MG63 (cell line): ENCODE data around the gene SEZ6L. TPM values are rescaled to one million over a fixed set of nuclear protein-coding genes. Genes with fewer than 3 reads are reported as not detected.

Experiments used
- DNase-seq: peaks from one replicate; pipeline ENCODE4 v3.0.0-alpha.2; 2020
- H3K27me3 ChIP-seq: fragments of 250-450 bp; sonication (Bioruptor Pico); 2 replicates; pipeline ENCODE4 v1.5.1; 2020; ENCODE audit warnings: mild to moderate bottlenecking, moderate library complexity
- H3K36me3 ChIP-seq: fragments of 250-450 bp; sonication (Bioruptor Pico); 2 replicates; pipeline ENCODE4 v1.5.1; 2020; ENCODE audit warnings: mild to moderate bottlenecking, moderate library complexity
- H3K4me3 ChIP-seq: fragments of 250-450 bp; sonication (Bioruptor Pico); 2 replicates; pipeline ENCODE4 v1.5.1; 2020; ENCODE audit warnings: mild to moderate bottlenecking, moderate library complexity
- H3K9me3 ChIP-seq: fragments of 250-450 bp; sonication (Bioruptor Pico); 2 replicates; pipeline ENCODE4 v1.5.1; 2020; ENCODE audit warnings: mild to moderate bottlenecking, moderate library complexity
- total RNA-seq: library from RNA; depleted of rRNA; stranded (reverse); fragments of >200 nt; shearing (Covaris generic); gene quantifications from 2 replicates; pipeline ENCODE4 v1.2.3, GENCODE V29; 2014; ENCODE audit warnings: low replicate concordance; rRNA removed

SEZ6L gene
- total RNA-seq = not detected in 2 replicates

DNA sequence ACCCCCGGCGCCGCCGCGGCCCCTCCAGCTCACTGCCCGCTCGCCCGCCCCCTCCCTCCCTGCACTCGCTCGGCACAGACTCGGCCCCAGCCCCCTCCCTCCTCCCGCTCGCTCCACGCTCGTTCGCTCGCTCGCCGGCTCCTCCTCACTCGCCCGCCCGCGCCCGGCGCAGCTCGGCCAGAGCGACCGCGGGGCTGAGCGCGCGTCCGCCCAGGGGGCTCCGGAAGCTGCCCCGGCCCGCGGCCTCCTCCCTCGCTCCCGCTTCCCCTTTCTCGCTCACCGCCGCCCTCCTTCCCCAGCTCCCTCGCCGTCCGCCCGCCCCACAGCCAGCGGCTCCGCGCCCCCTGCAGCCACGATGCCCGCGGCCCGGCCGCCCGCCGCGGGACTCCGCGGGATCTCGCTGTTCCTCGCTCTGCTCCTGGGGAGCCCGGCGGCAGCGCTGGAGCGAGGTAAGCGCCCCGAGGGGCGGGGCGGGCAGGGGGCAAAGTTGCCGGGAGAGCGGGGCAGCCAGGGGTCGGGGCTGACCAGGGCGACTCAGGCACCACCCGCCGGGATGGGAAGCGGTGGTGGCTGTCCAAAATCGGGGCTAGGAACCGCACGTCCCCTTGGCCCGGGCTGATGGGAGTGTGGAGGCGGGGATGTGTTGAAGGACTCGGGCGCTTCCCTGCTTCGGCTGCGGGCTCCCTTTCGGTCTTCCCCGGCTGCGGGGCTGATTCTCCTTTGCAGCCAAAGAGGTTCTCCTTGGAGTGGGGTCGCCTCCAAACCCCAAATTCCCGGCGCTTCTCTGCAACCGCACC, at the start of gene SEZ6L:
Gene SEZ6L, plus strand, starts transcription at position 148 of the 797 bp plus-strand sequence. Its CDS starts 208 bp downstream, at position 356.
- H3K36me3 ChIP-seq = no peaks in the 10 kb centered on the region
- H3K27me3 ChIP-seq = peaks cover 27% of the 10 kb centered on the region
- no peak for DNase-seq
- H3K4me3 ChIP-seq = no peak within 1 kb of the TSS
- H3K9me3 ChIP-seq = no peaks in the 10 kb centered on the region

DNA sequence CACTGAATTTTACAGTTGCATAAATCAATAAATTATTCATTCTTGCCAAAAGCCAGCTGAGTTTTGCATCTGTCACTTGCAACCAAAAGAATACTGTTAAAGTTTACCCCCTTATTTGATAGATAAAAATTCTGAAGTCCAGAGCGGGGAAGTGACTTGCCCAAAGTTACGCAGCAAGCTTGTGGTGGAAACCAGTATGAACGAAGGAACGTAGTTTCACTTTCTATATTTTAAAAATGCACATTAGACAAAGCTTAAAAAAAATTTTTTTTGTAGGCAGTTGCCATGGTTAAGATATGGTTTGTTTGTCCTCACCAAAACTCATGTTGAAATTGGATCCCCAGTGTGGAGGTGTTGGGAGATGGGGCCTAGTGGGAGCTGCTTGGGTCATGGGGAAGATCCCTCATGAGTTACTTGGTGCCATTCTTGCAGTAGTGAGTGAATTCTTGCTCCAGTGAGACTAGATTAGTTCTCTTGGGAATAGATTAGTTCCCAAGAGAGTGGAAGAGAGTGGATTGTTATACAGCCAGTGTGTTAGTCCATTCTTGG, 46.3 kb upstream of the SEZ6L start:
- H3K36me3 ChIP-seq = no peaks in the 10 kb centered on the region
- no peak for DNase-seq
- no peak overlapping the region for H3K4me3 ChIP-seq
- H3K27me3 ChIP-seq = peaks cover 18% of the 10 kb centered on the region
- H3K9me3 ChIP-seq = no peaks in the 10 kb centered on the region

DNA sequence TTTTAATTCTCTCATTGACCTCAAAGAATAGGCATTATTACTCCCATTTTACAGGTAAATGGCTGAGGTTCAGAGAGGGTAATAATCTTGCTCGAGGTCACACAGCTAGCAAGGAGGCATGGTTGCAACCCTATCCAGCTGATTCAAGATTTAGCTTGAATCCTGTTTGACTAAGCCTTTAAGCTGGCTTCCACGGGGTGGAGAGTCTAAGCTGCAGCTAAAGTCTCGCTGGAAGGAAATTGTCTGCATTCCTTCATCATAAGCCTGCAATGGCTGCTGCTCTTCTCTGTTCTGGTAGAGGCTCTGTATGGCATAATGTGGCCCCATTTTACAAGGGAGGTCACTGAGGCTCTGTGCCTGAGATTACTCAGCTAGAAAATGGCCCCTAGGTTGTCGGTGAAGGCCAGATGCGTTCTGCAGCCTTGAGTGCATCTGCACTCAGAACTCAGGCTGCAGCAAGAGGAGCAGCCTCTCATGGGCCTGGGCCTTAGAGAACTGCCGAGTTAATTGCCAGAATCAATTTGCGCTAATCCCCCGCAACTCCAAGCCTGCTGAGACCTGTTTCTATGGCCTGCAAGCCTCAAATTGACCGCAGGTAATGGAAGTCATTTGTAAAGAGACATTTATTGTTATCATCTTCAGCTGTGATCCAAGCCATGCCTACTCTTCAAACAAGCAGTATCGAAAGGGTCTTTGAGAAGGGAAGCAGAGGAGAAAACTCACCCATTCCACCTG, 44.1 kb upstream of the SEZ6L start:
- Histone ChIP-seq H3K36me3 (no peaks in the 10 kb centered on the region), H3K9me3 (no peaks in the 10 kb centered on the region), H3K4me3 (no peak overlapping the region), H3K27me3 (peaks cover 7% of the 10 kb centered on the region)
- no peak for DNase-seq

DNA sequence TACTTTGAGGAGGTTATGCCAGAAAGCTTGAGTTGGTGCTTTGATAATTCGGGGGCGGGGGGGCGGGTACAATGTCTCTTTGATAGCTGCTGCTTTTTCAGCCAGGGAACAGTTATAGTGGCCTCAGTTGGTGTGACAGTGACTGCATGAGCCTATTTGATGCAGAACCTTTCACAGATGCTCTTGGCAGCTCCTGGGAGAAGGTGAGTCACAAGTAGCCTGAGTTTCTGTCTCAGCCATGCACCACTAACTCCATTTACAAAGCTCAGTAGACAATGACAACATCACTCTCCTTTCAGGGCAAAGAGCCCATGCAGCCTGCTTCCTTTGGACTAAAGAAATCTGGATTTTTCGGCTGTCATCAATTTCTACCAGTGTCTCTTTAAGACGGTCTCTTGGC, 42.1 kb upstream of the SEZ6L start:
- Histone ChIP-seq H3K36me3 (no peaks in the 10 kb centered on the region), H3K27me3 (peaks cover 3% of the 10 kb centered on the region; the same call in 1 of the 2 replicates), H3K4me3 (no peak overlapping the region), H3K9me3 (no peaks in the 10 kb centered on the region)
- no peak for DNase-seq

DNA sequence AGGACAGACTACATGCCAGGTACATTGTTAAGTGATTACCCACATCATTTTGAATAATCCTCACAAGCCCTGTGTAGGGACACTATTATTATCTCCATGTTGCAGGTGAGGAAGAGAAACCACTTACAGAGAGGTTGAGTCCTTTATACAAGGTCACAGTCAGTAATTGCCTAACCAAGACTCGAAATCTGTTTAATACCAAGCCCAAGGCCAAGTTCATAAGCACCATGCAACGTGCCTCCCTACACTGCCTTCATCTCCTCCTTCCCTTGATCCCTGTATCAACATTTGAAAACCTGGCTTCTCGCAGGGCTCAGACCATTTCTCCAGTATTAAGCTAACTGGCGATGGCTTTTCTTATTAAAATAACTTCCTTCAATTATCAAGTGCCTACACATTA, 41.7 kb upstream of the SEZ6L start:
- no peaks in the 10 kb centered on the region for H3K36me3 ChIP-seq
- no peak for DNase-seq
- H3K9me3 ChIP-seq = no peaks in the 10 kb centered on the region
- H3K4me3 ChIP-seq = no peak overlapping the region
- H3K27me3 ChIP-seq = peaks cover 5% of the 10 kb centered on the region

DNA sequence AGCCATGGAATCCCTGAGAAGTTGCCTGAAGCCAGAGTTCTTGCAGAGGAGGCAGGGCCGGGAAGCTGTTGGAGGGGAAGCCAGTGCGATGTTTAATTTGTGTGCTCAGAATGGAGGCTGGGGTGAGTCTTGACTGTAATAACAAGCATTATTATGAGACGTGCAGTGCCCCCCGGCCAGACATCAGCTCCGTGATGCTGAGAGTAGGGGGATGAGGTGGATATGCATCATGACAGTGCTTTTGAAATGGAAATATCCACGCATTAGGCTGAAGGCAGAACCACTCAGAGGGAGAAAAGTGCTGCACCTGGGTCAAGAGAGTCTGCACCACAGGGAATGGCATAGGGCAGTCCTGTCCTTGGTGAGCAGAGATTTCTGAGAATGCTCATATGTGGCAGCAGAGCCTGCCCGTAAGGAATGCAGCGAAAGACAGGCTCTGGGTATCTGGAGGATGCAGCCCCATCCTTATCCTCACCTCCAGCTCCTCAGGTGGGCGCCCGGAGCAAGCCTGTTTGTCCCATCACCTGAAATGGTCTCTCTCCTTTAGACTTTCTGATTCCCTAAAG, 37.6 kb upstream of the SEZ6L start:
- H3K27me3 ChIP-seq = peaks cover 5% of the 10 kb centered on the region
- H3K36me3 ChIP-seq = no peaks in the 10 kb centered on the region
- no peak for DNase-seq
- H3K9me3 ChIP-seq = no peaks in the 10 kb centered on the region
- no peak overlapping the region for H3K4me3 ChIP-seq

DNA sequence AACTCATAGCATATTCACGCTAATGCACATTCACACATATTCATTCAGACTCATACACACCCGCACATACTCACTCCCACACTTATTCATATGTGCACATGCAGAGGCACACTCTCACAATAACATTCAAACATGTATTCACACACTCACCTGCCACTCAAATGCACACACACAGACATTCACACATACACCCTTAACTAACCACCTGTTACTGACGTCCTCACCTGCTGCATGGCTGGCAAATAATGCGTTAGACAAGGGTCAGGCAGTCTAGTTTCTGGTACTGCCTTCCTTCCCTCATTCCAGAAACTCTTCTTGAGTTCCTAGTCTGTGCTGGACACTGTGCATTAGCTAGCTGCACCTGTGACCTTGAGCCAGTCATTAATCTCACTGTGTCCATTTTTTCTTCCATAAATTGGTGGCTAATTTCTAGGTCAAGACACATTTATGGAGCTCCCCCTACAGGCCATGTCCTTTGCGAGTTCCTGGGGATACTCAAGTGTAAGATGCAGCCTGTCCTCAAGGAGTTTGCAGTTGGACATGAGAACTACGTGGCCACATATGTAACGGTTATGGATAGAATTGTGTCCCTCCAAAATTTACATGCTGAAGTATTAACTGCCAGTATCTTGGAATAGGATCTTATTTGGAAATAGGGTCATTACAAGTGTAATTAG, 34.5 kb upstream of the SEZ6L start:
- DNase-seq = no peak
- Histone ChIP-seq H3K27me3 (peaks cover 8% of the 10 kb centered on the region), H3K4me3 (no peak overlapping the region), H3K9me3 (no peaks in the 10 kb centered on the region), H3K36me3 (no peaks in the 10 kb centered on the region)

DNA sequence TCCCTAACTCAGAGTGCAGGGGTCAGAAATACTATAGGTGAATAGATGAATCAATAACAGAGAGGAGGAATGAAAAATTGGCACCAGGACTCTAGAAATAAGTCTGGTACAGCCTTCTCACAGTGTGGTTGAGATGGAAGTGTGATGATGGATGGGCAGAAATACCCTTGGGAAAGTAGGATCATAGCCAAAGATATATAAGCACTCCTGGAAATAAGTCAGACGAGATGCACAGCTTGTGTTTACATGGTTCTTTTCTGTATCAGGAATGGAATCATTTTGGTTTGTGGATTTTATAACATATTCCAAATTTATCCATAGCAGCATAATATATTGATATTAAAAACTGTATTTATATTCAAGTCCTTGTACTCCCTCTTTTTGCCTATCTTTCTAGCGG, 33.5 kb upstream of the SEZ6L start:
- Histone ChIP-seq H3K4me3 (no peak overlapping the region), H3K9me3 (no peaks in the 10 kb centered on the region), H3K36me3 (no peaks in the 10 kb centered on the region), H3K27me3 (peaks cover 8% of the 10 kb centered on the region)
- no peak for DNase-seq

DNA sequence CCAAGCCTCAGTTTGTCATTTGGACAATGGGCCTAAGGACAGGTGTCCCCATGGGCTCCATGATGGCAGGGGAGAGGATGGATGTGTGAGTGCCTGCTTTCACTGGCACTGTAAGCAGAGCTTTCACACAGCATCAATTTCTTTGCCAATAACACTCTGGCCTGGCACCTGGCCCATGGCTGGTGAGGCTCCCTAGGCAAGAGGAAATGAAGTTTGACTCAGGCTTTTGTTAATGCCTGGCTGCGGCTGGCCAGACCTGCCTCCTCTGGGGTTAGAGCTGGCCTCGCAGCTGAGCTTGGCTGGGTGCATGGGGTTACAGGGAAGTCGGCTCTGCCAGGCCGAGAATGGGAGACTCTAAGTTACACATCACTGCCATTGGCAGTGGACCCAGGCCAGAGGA, 30.0 kb upstream of the SEZ6L start:
- DNase-seq = peak; percentile 81
- H3K36me3 ChIP-seq = no peaks in the 10 kb centered on the region
- H3K4me3 ChIP-seq = no peak overlapping the region
- no peaks in the 10 kb centered on the region for H3K9me3 ChIP-seq
- H3K27me3 ChIP-seq = peaks cover 6% of the 10 kb centered on the region; the same call in 1 of the 2 replicates

DNA sequence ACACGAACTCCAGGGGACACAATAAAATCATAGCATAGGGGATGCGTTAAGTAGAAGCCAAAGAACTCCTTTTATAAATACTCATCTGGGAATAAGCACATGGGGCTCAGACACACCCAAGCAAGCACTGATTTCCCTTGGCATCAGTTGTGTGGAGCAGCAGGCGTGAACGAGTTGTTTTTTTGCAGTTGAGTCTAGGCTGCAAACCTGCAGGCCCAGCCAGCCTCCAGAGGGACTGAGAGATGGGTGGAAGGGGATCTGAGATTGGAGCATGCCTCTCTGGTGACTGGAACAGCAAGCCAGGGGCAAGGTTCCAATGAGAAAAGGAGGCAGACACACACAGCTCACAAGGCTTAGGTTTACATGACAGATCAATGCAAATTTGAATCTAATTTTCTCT, 27.4 kb upstream of the SEZ6L start:
- Histone ChIP-seq H3K4me3 (no peak overlapping the region), H3K9me3 (no peaks in the 10 kb centered on the region), H3K27me3 (peaks cover 7% of the 10 kb centered on the region; the same call in 1 of the 2 replicates), H3K36me3 (no peaks in the 10 kb centered on the region)
- DNase-seq = no peak

DNA sequence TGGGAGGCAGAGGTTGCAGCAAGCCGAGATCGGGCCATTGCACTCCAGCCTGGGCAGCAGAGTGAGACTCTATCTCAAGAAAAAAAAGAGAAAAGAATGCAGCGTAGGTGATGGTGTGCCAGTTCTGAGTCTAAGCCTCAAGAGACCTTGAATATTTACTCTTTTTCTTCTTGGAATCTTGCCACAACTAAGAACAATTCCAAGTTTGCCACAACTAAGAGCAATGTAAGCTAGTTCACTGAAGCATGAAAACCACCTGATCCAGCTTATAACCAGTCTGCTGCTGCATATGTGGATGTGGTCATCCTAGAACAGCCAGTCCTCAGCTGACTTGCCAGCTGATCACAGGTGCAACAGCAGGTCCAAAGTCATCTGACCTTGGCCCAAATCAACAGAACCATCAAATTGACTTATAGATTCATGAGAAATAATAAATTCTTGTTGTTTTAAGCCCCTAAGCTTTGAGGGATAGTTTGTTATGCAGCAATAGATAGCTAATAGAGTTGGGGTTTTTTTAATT, 25.4 kb upstream of the SEZ6L start:
- H3K4me3 ChIP-seq = no peak overlapping the region
- H3K36me3 ChIP-seq = no peaks in the 10 kb centered on the region
- DNase-seq = no peak
- no peaks in the 10 kb centered on the region for H3K9me3 ChIP-seq
- peaks cover 10% of the 10 kb centered on the region for H3K27me3 ChIP-seq

DNA sequence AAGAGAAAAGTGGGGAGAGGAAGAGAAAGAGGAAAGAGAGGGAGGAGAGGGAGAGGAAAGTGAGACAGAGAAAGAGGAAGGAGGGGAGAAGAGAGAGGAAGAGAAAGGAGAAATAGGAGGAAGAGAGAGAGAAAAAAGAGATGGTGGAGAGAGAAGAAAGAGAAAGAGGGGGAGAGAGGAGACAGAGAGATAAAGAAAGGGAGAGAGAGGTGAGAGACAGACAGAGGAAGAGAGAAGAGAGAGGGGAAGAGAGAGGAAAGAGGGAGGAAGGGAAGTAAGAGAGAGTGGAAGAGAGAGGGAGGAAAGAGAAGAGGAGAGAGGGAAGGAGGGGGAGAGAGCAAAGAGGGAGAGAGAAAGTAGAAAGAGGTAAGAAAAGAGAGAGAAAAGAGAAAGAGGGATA, 9.4 kb upstream of the SEZ6L start:
- Histone ChIP-seq H3K27me3 (peaks cover 32% of the 10 kb centered on the region), H3K4me3 (no peak overlapping the region), H3K36me3 (no peaks in the 10 kb centered on the region), H3K9me3 (no peaks in the 10 kb centered on the region)
- no peak for DNase-seq

DNA sequence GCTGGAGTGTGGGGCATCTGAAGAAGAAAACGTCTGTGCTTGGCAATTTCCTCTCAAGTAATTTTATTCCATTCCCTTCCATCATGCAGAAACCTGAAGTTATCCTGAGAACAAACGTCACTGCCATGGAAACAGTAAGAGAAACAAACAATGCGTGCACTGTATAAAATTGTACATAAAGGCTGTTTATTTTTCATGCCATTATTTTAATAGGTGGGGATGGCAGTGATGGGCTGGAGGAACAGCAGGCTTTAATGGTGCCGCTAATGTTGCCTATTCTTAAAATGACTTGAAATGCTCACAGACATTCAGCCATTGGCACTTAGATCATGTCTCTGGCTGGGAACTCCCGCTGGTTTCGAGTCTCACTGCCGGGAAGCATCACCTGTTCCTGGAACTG, 7.5 kb upstream of the SEZ6L start:
- no peak overlapping the region for H3K4me3 ChIP-seq
- no peaks in the 10 kb centered on the region for H3K9me3 ChIP-seq
- no peak for DNase-seq
- H3K36me3 ChIP-seq = no peaks in the 10 kb centered on the region
- H3K27me3 ChIP-seq = peaks cover 26% of the 10 kb centered on the region

DNA sequence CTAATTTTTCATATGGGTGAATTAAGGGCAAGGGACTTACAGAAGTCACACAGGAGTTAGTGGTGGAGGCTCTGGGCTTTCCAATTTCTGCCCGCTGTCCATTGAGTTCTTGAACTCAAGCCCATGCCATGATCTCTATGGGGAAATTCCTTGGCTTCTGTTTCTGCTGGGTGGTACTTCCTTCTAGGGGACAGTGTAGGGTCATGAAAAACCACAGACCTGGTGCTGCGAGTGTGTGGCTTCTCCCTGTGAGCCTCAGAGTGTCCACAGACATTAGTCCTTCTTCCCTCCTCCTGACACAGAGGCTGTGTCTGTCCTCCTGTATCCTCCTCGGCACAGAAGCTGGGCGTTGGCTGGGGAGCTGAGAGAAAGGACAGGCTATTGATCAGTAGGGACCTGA, 6.3 kb upstream of the SEZ6L start:
- no peaks in the 10 kb centered on the region for H3K9me3 ChIP-seq
- DNase-seq = no peak
- no peak overlapping the region for H3K4me3 ChIP-seq
- H3K36me3 ChIP-seq = no peaks in the 10 kb centered on the region
- H3K27me3 ChIP-seq = peaks cover 21% of the 10 kb centered on the region

DNA sequence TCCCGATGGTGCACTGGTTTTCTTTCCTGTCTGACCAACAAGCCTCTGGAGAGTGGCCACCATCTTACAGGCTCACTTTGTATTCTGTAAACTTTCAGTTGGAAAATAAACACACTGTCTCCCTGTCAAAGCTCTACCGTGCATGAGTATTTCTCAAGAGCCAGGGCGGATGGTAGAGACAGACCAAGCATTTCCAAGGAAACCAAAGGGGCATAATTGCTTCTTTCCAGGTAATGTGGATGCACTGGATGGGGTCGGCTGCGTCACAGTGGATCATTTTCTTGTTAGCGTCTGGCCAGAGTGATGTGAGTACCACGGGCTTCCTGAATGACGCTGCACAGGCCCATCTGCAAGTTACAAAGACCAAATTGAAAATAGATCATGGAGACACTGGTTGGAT, 5.1 kb upstream of the SEZ6L start:
- Histone ChIP-seq H3K27me3 (peaks cover 25% of the 10 kb centered on the region), H3K36me3 (no peaks in the 10 kb centered on the region), H3K4me3 (no peak overlapping the region), H3K9me3 (no peaks in the 10 kb centered on the region)
- no peak for DNase-seq

DNA sequence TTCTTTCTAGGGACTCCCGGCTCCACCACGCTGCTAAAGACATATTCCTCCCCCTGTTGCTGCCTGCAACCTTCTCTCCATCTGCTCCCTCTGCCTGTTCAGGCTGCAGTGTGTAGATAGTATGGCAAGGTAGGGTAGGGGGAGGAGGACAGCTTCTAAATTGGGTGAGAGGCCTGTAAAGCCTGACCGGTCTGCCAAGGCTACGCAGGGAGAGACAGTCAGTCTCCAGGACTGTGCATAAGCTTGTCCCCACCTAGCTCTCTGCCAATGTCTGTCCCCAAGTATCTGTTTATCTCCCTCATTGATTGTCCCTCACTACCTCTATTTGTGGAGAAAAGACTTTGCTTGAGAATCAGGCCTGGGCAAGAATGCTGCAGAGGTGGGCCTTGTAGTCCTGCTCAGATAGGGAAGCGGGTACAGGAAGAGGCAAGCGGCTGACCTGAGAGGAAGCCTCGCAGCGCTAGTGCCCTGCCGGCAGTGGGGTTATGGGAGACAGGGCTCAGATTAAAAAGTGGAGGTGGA, 871 bp upstream of the SEZ6L start:
- H3K27me3 ChIP-seq = peaks cover 32% of the 10 kb centered on the region
- DNase-seq = no peak

More for the DNA sequence above, 871 bp upstream of the SEZ6L start:
- Histone ChIP-seq H3K9me3 (no peaks in the 10 kb centered on the region), H3K4me3 (no peak overlapping the region), H3K36me3 (no peaks in the 10 kb centered on the region)
